ENCODE data around the gene MAN1A2. TPM values are rescaled to one million over a fixed set of nuclear protein-coding genes. Genes with fewer than 3 reads are reported as not detected.

Gene MAN1A2
- total and polyA plus RNA-seq, 10 of the 15 experiments (the other 5 are each of a cell fraction or from before 2014, with no cell fraction given) = 2.8 to 23.6 (median 16.0) TPM

DNA sequence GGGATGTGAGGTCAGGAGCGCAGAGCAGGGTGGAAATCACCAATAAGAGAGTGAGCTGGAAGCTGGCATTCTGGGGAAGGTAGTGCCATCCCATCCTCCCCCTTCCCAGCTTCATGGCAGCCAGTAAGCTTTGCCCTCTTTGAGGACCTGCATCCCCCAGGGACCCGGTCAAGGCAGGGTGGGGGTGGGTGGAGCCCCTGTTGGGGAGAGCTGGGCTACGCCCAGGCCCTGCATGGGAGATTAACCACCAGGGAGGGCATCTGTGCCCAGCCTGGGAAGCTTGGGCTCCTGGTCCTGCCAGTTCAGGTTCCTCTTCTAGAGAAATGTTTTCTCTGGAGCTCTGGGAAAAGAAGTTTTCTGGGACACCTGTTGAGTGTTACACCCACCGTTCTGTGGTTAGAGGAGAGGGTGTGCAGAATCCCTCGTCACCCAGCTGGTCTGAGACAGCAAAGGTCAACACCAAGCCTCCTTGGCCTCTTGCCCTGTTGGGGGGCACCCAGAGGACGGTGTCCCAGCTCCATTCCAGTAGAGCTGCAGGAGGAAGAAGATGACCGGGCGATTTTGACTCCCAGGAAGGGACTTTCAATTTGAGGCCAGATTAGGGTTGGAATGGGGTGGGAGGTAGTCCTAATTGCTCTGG is 208.5 kb downstream of the MAN1A2 start:
- ChIA-PET CTCF (no interaction called here), POLR2A (no interaction called here), RAD21 (ENCODE audit: unreplicated experiment) (no interaction called here), SMC1A (ENCODE audit: uncharacterized antibody, unreplicated experiment) (interaction anchor here (1.2 kb wide), 1 partner anchor 20 kb away, joined by 3 read pairs; no protein-coding TSS in a partner anchor)
- whole genome bisulfite sequencing (ENCODE audit: insufficient coverage, insufficient replicate concordance, low lambda C conversion rate, missing lambda C conversion rate) = 24% methylated on average over 8 of the region's 8 CpGs
- in situ Hi-C loops (cut with MboI) (no loop called here), intact Hi-C loops (cut with micrococcal nuclease; ENCODE audit: unreplicated experiment) (no loop called here)
- DNase-seq (ENCODE audit: low read depth, low spot score) (no peak), FAIRE-seq (no peak), ATAC-seq (no peak)
- Histone ChIP-seq H4K20me1 (ENCODE audit: control insufficient read depth, insufficient read depth) (no peaks in the 10 kb centered on the region), H3K27ac (ENCODE audit: control insufficient read depth, insufficient read depth) (no peak overlapping the region), H3K4me3 (no peak overlapping the region), H3K9ac (ENCODE audit: control insufficient read depth, insufficient read depth, low read length) (no peak overlapping the region), H3K27me3 (replicated peaks in 1 of 2; ENCODE audit: control insufficient read depth in 2 of 2, insufficient read depth in 2 of 2, low read length in 1 of 2) (no peaks in the 10 kb centered on the region; a peak in 2 of 4 replicates), H2AFZ (ENCODE audit: control insufficient read depth, low read depth, low read length) (no peak overlapping the region), H3K9me3 (replicated peaks; ENCODE audit: control insufficient read depth, insufficient read depth, low read length) (no peaks in the 10 kb centered on the region), H3K36me3 (ENCODE audit: control insufficient read depth in 2 of 2, insufficient read depth in 2 of 2, low read length in 1 of 2) (no peaks in the 10 kb centered on the region), H3K4me2 (ENCODE audit: control insufficient read depth, insufficient read depth) (no peak overlapping the region), H3K4me1 (ENCODE audit: control insufficient read depth, insufficient read depth, low read length) (no peaks in the 10 kb centered on the region), H3K79me2 (ENCODE audit: control insufficient read depth, insufficient read depth, low read length) (no peaks in the 10 kb centered on the region)
- BruUV-seq (replicated peaks) = no TSS peak
- TF ChIP-seq EGR1 (IDR thresholded peaks at IDR 0.05; ENCODE audit: borderline replicate concordance in 1 of 2, low read depth in 2 of 2, low read length in 2 of 2) = no peak
- no peak for TF ChIP-seq POLR2AphosphoS2 (IDR thresholded peaks at IDR 0.05; ENCODE audit: low read depth, low read length)
- TF ChIP-seq EED (IDR thresholded peaks at IDR 0.05; ENCODE audit: low read depth) = no peak
- TF ChIP-seq ASH2L (IDR thresholded peaks at IDR 0.05; ENCODE audit: borderline replicate concordance, low read depth) = no peak
- no peak for TF ChIP-seq CEBPZ (IDR thresholded peaks at IDR 0.05; ENCODE audit: low read depth, low read length)
- no peak for TF ChIP-seq RB1 (IDR thresholded peaks at IDR 0.05; ENCODE audit: borderline replicate concordance)
- no peak for TF ChIP-seq TCF3 (IDR thresholded peaks at IDR 0.05; ENCODE audit: borderline replicate concordance, insufficient read depth, low read depth, low read length)
- TF ChIP-seq, protein P1, sequence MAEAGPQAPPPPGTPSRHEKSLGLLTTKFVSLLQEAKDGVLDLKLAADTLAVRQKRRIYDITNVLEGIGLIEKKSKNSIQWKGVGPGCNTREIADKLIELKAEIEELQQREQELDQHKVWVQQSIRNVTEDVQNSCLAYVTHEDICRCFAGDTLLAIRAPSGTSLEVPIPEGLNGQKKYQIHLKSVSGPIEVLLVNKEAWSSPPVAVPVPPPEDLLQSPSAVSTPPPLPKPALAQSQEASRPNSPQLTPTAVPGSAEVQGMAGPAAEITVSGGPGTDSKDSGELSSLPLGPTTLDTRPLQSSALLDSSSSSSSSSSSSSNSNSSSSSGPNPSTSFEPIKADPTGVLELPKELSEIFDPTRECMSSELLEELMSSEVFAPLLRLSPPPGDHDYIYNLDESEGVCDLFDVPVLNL (IDR thresholded peaks at IDR 0.05; ENCODE audit: low read depth, low read length) = no peak
- no peak for TF ChIP-seq NFXL1 (IDR thresholded peaks at IDR 0.05; ENCODE audit: borderline replicate concordance)
